ENCODE measurements around the gene MIA2.

DNA sequence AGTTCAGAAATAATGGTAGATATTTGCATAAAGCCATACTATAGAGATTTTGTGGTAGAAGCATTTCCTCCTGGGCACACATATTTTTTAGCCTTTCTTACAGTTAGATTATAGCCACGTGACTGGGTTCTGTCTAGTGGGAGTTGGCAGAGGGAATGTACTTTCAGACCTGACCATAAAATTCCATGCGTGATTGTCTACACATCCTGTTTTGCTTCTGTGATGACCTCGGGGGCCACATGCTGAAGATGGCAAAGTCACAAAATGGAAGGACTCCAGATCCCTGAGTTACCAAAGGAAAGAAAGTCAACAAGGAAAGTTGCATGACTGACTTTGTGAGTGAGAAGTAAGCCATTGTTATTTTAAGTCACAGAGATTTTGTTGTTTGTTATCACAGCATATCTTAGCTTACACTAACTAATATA is 14.6 kb upstream of the MIA2 start:
- TF ChIP-seq CTCF (IDR thresholded peaks at IDR 0.05) (no peak), POLR2AphosphoS5 (IDR thresholded peaks at IDR 0.05) (no peak)

Measured in prostate gland (tissue), 2 donors.